PC-3 (cell line): Measurements from ENCODE around the gene FBXW4.

Experiments
- CTCF ChIP-seq: fragments of 300-600 bp; sonication (generic); conservative IDR thresholded peaks from 2 replicates; pipeline ENCODE4 v1.5.1; 2017; ENCODE audit warnings: antibody characterized with exemption, low read depth, mild to moderate bottlenecking, low read length
- EZH2phosphoT487 ChIP-seq: fragments of 300-600 bp; sonication (generic); IDR thresholded peaks from 2 replicates; pipeline ENCODE4 v1.6.1; 2018; ENCODE audit warnings: mild to moderate bottlenecking, antibody characterized with exemption, low read length, borderline replicate concordance

- no peak for TF ChIP-seq CTCF
- no peak for TF ChIP-seq EZH2phosphoT487
These were observed 49.3 kb upstream of the FBXW4 start for GRCh38 chr10:101744267-101744666.
